Endothelial cell of umbilical vein (primary cell): Measurements from ENCODE around the gene MTHFR. TPM values are rescaled to one million over a fixed set of nuclear protein-coding genes. Genes with fewer than 3 reads are reported as not detected.

Experiments
- BruUV-seq: library from RNA; stranded (reverse); fragments of 400-500 nt; replicated peaks from 2 replicates; lab custom pipeline; 2021; lab: Mats Ljungman, UMichigan
- CTCF ChIA-PET: fragments of 300-600, 350-600 bp; sonication (Branson Sonifier 250); formaldehyde crosslinking; loops from one replicate; lab custom pipeline; 2021; ENCODE audit warnings: antibody characterized with exemption, inconsistent platforms; lab: Charles Lee
- POLR2A ChIA-PET: fragments of 300-600, 350-600 bp; sonication (Branson Sonifier 250); formaldehyde crosslinking; loops from one replicate; lab custom pipeline; 2021; ENCODE audit warnings: antibody characterized with exemption, inconsistent platforms; lab: Charles Lee
- DNase-seq: peaks from one replicate; pipeline ENCODE4 v3.0.0-alpha.2; 2011; ENCODE audit warnings: low read depth, low spot score
- FAIRE-seq: peaks from 2 replicates; lab custom pipeline; 2011; peaks lifted over from hg19 to GRCh38; lab: Jason Lieb, UNC
- H2AFZ ChIP-seq: 2 replicates; pipeline ENCODE4 v1.6.0; 2012; ENCODE audit warnings: low read depth, low read length, control low read depth, inconsistent platforms
- H3K27ac ChIP-seq: 2 replicates; pipeline ENCODE4 v1.5.1; 2011; ENCODE audit warnings: low read depth, mild to moderate bottlenecking, control low read depth, low read length, moderate library complexity; ENCODE audit not compliant: insufficient read depth
- H3K27me3 ChIP-seq, 2 experiments: 2 replicates each; pipeline versions ENCODE4 v1.6.0 to v1.6.1; 2011; ENCODE audit warnings: low read length in 2 of 2, mixed read lengths in 1 of 2; ENCODE audit not compliant: control insufficient read depth in 2 of 2, insufficient read depth in 2 of 2
- H3K36me3 ChIP-seq, 2 experiments: 2 replicates in 1 of 2; 3 replicates in 1 of 2; pipeline ENCODE4 v1.5.1; 2011; ENCODE audit warnings: low read length in 2 of 2, mild to moderate bottlenecking in 1 of 2, moderate library complexity in 1 of 2; ENCODE audit not compliant: control insufficient read depth in 2 of 2, insufficient read depth in 2 of 2; ENCODE audit errors: extremely low read depth in 1 of 2
- H3K4me1 ChIP-seq: 3 replicates; pipeline ENCODE4 v1.5.1; 2011; ENCODE audit warnings: mild to moderate bottlenecking, low read length; ENCODE audit not compliant: control insufficient read depth, insufficient read depth; ENCODE audit errors: extremely low read depth
- H3K4me2 ChIP-seq: 2 replicates; pipeline ENCODE4 v1.6.1; 2011; ENCODE audit warnings: low read length, control low read depth, mixed read lengths; ENCODE audit not compliant: insufficient read depth
- H3K4me3 ChIP-seq, 3 experiments: fragments of 200-600 bp in 1 of 3; sonication (generic), shearing (Covaris generic) in 1 of 3; replicated peaks in 1 of 3; 2 replicates each; pipeline ENCODE4 v1.5.1; 2011 to 2016; ENCODE audit warnings: control low read depth in 3 of 3, low read length in 3 of 3, mild to moderate bottlenecking in 2 of 3, inconsistent platforms in 1 of 3, low read depth in 1 of 3, moderate library complexity in 1 of 3; ENCODE audit not compliant: insufficient read depth in 1 of 3
- H3K79me2 ChIP-seq: 2 replicates; pipeline ENCODE4 v1.6.0; 2012; ENCODE audit warnings: low read length, inconsistent platforms; ENCODE audit not compliant: control insufficient read depth, insufficient read depth
- H3K9ac ChIP-seq: replicated peaks from 2 replicates; pipeline ENCODE3; 2011; ENCODE audit warnings: low read length, control low read depth; ENCODE audit not compliant: insufficient read depth; ENCODE audit errors: extremely low read depth
- H3K9me1 ChIP-seq: replicated peaks from 3 replicates; pipeline ENCODE4 v1.6.0; 2011; ENCODE audit warnings: mild to moderate bottlenecking, low read length; ENCODE audit not compliant: control insufficient read depth, insufficient read depth; ENCODE audit errors: extremely low read depth
- H3K9me3 ChIP-seq: replicated peaks from 2 replicates; pipeline ENCODE4 v1.5.1; 2012; ENCODE audit warnings: low read length, inconsistent platforms; ENCODE audit not compliant: control insufficient read depth, insufficient read depth
- H4K20me1 ChIP-seq: replicated peaks from 2 replicates; pipeline ENCODE3; 2011; ENCODE audit warnings: mild to moderate bottlenecking, low read length; ENCODE audit not compliant: control insufficient read depth, insufficient read depth; ENCODE audit errors: extremely low read depth
- EZH2 ChIP-seq: IDR thresholded peaks from 2 replicates; pipeline ENCODE4 v1.6.1; 2012; ENCODE audit warnings: borderline replicate concordance, low read depth, mild to moderate bottlenecking, moderate library complexity, low read length, inconsistent platforms; ENCODE audit not compliant: severe bottlenecking
- FOS ChIP-seq: IDR thresholded peaks from 2 replicates; pipeline ENCODE4 v1.6.1; 2011; ENCODE audit warnings: mild to moderate bottlenecking, low read length, moderate library complexity, borderline replicate concordance; ENCODE audit not compliant: insufficient read depth
- GATA2 ChIP-seq: IDR thresholded peaks from 2 replicates; pipeline ENCODE4 v1.7.0; 2011; ENCODE audit warnings: low read depth, mild to moderate bottlenecking, moderate library complexity, mixed read lengths, low read length; ENCODE audit not compliant: insufficient read length, insufficient read depth
- JUN ChIP-seq: IDR thresholded peaks from 2 replicates; pipeline ENCODE4 v1.6.1; 2011; ENCODE audit warnings: borderline replicate concordance, low read depth; ENCODE audit not compliant: insufficient read length, insufficient read depth
- MAX ChIP-seq: IDR thresholded peaks from 2 replicates; pipeline ENCODE4 v1.6.1; 2011; ENCODE audit not compliant: insufficient read depth, insufficient read length
- MYC ChIP-seq: IDR thresholded peaks from one replicate; pipeline ENCODE4 v1.6.1; 2011; ENCODE audit warnings: mild to moderate bottlenecking, low read depth, low read length
- POLR2A ChIP-seq: IDR thresholded peaks from 2 replicates; pipeline ENCODE4 v1.6.1; 2012; ENCODE audit warnings: low read depth, mild to moderate bottlenecking, control low read depth, low read length
- POLR2AphosphoS5 ChIP-seq: IDR thresholded peaks from 2 replicates; pipeline ENCODE4 v1.6.1; 2012; ENCODE audit warnings: low read depth, mild to moderate bottlenecking, control low read depth, low read length, moderate library complexity; ENCODE audit not compliant: insufficient read depth
- dilution Hi-C: fragments of 300-500 bp; cut with MboI; formaldehyde crosslinking; loops from one replicate; pipeline ENCODE4 v1.15.0; 2019; ENCODE audit warnings: low sequenced_read_pairs; ENCODE audit not compliant: extremely low pct_ligation_motif_present
- intact Hi-C: fragments of 100-400 bp; cut with micrococcal nuclease; formaldehyde crosslinking; loops from one replicate; pipeline ENCODE4 v1.10.0; 2022
- polyA plus RNA-seq, 4 experiments: library from polyadenylated mRNA; depleted of rRNA in 3 of 4; stranded (reverse) in 3 of 4; unstranded in 1 of 4; fragments of >200 nt; gene quantifications; 2 replicates each; pipeline versions ENCODE4 v1.2.1 to v1.2.3, GENCODE V29; 2011 to 2012; ENCODE audit warnings: missing spikeins in 1 of 4
- total RNA-seq: library from RNA; stranded (reverse); gene quantifications from 2 replicates; pipeline ENCODE4 v1.2.3, GENCODE V29; 2021
- TF ChIP-seq, protein P1 (sequence below), 2 donors: IDR thresholded peaks; 1 replicate in 1 of 2; 2 replicates in 1 of 2; pipeline ENCODE4 v1.5.1; 2011; ENCODE audit warnings: low read length in 2 of 2, mild to moderate bottlenecking in 2 of 2, moderate library complexity in 2 of 2, control low read depth in 1 of 2, inconsistent platforms in 1 of 2, low read depth in 1 of 2; ENCODE audit not compliant: insufficient read depth in 1 of 2; ENCODE audit errors: extremely low read depth in 1 of 2

MTHFR gene
- total and polyA plus RNA-seq, 2 donors (not counting 3 experiments of a cell fraction or from before 2014, with no cell fraction given): 13.8 to 25.3 TPM

DNA sequence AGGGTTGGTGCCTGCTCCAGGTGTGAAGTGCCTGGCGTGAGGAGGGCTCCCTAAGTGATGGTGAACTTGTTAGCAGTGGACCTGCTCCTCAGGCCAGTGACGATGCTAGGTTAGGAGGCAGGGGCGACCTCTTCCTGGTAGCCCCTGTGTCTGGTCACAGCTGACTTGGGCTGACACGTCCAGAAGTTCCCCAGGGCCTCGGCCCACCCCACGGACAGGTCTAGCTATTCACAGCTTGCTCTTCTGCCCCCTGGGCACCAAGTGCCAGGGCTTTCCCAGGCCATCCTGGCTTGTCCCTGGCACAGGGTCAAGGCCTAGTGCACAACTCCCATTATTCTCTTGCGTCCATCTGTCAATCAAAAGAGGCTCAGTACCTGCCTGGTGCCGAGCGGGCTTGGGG is 54.7 kb downstream of the MTHFR start:
- no peak for FAIRE-seq
- POLR2A ChIA-PET: no interaction called here
- no peak for DNase-seq
- Histone ChIP-seq H3K36me3 (peaks cover 0 to 7% of the 10 kb centered on the region in 2 experiments), H2AFZ (no peak overlapping the region), H3K9me3 (no peaks in the 10 kb centered on the region), H3K27ac (no peak overlapping the region), H3K4me1 (no peaks in the 10 kb centered on the region), H3K79me2 (no peaks in the 10 kb centered on the region), H3K9me1 (no peaks in the 10 kb centered on the region), H3K27me3 (no peaks in the 10 kb centered on the region), H3K9ac (no peak overlapping the region), H4K20me1 (no peaks in the 10 kb centered on the region), H3K4me2 (no peak overlapping the region), H3K4me3 (no peak overlapping the region)
- BruUV-seq: no TSS peak
- intact Hi-C loops (no loop called here), dilution Hi-C loops (no loop called here)
- CTCF ChIA-PET: no interaction called here
- TF ChIP-seq GATA2 (no peak), EZH2 (no peak), POLR2A (no peak), POLR2AphosphoS5 (no peak), FOS (no peak), MAX (no peak), JUN (no peak), MYC (no peak)
- TF ChIP-seq, protein P1, sequence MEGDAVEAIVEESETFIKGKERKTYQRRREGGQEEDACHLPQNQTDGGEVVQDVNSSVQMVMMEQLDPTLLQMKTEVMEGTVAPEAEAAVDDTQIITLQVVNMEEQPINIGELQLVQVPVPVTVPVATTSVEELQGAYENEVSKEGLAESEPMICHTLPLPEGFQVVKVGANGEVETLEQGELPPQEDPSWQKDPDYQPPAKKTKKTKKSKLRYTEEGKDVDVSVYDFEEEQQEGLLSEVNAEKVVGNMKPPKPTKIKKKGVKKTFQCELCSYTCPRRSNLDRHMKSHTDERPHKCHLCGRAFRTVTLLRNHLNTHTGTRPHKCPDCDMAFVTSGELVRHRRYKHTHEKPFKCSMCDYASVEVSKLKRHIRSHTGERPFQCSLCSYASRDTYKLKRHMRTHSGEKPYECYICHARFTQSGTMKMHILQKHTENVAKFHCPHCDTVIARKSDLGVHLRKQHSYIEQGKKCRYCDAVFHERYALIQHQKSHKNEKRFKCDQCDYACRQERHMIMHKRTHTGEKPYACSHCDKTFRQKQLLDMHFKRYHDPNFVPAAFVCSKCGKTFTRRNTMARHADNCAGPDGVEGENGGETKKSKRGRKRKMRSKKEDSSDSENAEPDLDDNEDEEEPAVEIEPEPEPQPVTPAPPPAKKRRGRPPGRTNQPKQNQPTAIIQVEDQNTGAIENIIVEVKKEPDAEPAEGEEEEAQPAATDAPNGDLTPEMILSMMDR (IDR thresholded peaks at IDR 0.05; ENCODE audit: extremely low read depth in 1 of 2, insufficient read depth in 1 of 2, low read depth in 1 of 2, low read length in 2 of 2): no peak
